Mammary epithelial cell (primary cell): ENCODE measurements around the gene COBL.

ENCODE experiments used
- CTCF ChIP-seq, 2 donors: IDR thresholded peaks in 1 of 2; conservative IDR thresholded peaks in 1 of 2; 2 replicates each; pipeline ENCODE4 v1.5.1; 2011 to 2012; ENCODE audit warnings: inconsistent platforms in 2 of 2, low read length in 2 of 2, mild to moderate bottlenecking in 2 of 2, control low read depth in 1 of 2, low read depth in 1 of 2; ENCODE audit not compliant: insufficient read depth in 1 of 2; ENCODE audit errors: extremely low read depth in 1 of 2
- EZH2 ChIP-seq: IDR thresholded peaks from 2 replicates; pipeline ENCODE4 v1.6.1; 2012; ENCODE audit warnings: low read length, inconsistent platforms, borderline replicate concordance

DNA sequence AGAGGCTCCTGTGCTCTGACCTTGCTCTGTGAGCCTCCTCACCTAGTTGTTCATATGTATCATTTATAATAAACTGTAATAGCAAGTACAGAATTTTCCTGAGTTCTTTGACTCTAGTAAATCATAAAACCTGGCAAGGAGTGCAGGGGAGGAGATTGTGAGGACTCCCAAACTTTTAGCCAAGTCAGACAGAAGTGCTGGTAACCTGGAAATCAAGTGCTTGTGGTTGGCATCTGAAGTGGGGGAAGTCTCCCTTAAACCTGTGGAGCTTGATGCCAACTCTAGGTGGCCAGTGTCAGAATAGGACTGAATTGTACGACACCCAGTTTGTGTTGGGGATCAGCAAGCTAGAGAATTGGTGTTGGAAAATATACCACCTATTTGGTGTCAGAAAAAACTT lies 327.6 kb downstream of the COBL start:
- TF ChIP-seq CTCF (conservative IDR thresholded peaks at IDR 0.05 in 1 of 2, IDR thresholded peaks at IDR 0.05 in 1 of 2; ENCODE audit: extremely low read depth in 1 of 2, insufficient read depth in 1 of 2, low read depth in 1 of 2, low read length in 2 of 2) = no peak
- TF ChIP-seq EZH2 = no peak
